Ureter (tissue), 1 donor: ENCODE data around the gene MYH11. TPM values are rescaled to one million over a fixed set of nuclear protein-coding genes. Genes with fewer than 3 reads are reported as not detected.
"Not testable (repeated sequence)": the region's sequence is repeated elsewhere in the genome, so short reads cannot be mapped to it uniquely, and the experiment has no call there.

Source experiments
- DNase-seq: peaks from one replicate; pipeline ENCODE4 v3.0.0-alpha.2; 2020; ENCODE audit warnings: low spot score
- total RNA-seq: library from RNA; stranded (reverse); gene quantifications from one replicate; pipeline ENCODE4 v1.2.4, GENCODE V29; 2023
- donor health status: DM: yes; HTN: yes; CAD: no.

Gene MYH11
- total RNA-seq, 1 donor from 2014 or later, result 1,287 TPM

DNA sequence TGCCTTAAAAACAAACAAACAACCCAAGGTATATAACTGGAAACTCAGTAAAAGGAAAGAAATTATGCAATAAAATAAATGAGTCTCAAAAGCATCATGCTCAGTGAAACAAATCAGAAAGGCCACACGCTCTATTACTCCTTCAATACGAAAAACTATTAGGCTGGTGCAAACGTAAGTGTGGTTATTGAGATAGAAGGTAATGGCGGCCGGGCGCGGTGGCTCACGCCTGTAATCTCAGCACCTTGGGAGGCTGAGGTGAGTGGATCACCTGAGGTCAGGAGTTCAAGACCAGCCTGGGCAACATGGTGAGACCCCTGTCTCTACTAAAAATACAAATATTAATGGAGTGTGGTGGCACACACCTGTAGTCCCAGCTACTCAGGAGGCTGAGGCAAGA is 17.6 kb downstream of the MYH11 start:
- DNase-seq, result not testable (repeated sequence)

DNA sequence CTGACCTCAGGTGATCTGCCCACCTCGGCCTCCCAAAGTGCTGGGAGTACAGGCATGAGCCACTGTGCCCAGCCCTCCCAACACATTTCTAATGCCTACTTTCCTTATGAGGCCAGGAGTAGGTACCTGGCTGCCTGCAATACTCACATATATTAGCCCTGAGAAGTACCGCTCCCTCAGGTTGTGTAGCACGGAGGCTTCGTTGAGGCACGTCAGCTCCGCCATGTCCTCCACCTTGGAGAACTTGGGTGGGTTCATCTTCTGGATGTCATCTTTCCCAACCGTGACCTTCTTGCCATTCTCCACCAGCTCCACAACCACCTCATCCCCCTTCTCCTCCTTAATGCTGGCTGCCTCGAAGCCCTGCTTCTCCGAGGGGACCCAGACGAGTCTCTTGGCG is 19.1 kb downstream of the MYH11 start:
- no peak for DNase-seq

DNA sequence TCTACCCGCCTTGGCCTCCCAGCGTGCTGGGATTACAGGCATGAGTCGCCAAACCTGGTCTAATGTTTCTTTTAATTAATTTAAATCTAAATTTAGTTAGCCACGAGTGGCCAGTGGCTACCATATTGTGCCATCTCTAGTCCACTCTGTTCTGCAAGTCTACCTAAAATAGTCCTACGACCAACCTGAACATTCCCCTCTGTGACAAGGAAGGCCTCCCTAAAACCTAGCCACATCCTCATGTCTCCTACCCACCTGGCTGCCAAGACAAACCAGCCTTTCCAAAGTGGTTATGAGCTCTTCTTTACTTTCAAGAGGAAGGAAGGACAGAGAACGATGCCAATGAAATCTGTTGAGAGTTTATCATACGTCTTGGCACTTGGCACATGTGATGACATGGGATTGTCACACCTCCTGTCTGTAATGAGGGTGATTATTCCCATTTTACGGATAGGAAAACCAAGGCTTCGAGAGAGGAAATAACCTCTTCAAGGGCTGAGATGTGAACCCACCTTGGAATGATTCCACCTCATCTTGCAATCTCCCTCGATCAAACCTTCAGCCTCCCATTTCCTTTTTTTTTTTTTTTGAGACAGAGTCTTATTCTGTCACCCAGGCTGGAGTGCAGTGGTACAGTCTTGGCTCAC is 19.7 kb downstream of the MYH11 start:
- DNase-seq, result no peak

DNA sequence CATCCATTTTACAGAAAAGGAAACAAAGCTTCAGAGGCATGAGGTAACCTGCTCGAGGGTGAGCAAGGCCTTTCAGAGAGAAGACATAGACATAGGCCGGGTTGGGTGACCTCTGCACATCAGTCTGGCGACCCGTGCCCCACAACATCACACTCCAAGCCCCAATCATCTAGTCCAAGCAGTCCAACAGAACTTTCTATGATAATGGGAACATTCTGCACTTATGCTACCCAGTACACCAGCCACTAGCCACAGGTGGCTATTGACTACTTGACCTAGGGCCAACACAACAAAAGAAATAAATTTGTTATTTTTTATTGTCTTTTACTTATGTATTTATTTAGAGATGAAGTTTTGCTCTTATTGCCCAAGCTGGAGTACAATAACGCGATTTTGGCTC is 20.8 kb downstream of the MYH11 start:
- DNase-seq, result no peak

DNA sequence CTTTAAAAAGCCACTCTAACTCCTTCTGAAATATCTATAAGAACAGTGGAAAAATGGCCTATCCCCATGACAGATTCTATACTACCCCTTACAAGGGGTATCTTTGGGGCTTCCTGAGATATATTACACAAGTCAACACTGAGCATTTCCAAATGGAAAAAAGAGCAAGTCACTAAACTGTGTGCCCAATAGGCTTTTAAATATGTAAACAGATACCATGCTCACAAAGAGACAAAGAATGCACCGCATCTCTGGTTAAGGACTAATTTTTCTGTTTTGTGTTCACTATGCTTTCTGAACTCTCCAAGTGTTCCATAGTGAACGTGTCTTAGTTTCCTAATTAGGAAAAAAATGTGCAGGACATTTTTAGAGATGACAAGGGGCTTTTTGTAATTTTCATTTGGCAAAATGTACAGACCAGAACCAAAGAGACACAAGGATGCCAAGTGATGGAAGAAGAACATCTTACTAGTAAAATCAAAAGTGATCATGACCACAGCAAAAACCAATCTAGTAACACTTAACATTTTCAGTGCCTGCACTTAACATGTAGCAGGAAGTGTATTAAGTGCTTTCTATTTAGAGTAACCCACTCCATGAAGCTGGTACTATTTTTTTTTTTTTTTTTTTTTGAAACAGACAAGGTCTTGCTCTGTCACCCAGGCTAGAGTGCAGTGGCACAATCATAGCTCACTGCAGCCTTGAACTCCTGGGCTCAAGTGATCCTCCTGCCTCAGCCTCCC is 21.5 kb downstream of the MYH11 start:
- no peak for DNase-seq

DNA sequence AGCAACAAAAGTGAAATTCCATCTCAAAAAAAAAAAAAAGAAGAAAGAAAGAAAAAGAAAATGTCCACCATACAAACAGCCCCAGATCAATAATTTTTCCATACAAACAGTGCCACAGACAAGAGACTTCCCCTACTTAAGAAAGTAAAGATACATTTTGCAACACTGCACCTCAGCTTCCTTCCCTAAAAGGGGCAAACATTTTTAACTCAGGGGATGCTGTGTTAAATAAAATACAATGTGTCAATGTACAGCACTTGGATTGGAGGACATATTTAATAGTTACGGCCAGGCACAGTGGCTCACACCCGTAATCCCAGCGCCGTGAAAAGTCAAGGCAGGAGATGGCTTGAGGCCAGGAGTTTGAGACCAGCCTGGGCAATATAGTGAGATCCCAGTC is 22.3 kb downstream of the MYH11 start:
- no peak for DNase-seq

DNA sequence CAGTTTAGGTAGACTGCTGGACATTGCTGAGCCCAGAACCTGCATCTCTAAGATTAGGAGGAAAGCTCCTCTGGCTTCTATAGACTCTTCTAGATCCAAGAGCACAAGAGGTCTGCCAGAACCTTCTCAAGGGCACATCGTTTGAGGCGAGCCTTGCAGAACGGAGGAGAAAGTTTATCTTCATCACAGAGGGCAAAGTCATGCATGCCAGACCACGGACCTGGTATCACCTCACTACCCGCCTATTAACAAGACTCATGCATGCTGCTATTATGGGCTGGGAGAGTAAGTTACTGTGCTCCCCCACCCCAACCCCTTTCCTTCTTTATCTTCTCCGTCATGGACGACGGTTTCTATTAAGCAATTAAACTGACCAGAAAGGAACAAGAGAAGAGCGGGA is 23.3 kb downstream of the MYH11 start:
- DNase-seq, result no peak

DNA sequence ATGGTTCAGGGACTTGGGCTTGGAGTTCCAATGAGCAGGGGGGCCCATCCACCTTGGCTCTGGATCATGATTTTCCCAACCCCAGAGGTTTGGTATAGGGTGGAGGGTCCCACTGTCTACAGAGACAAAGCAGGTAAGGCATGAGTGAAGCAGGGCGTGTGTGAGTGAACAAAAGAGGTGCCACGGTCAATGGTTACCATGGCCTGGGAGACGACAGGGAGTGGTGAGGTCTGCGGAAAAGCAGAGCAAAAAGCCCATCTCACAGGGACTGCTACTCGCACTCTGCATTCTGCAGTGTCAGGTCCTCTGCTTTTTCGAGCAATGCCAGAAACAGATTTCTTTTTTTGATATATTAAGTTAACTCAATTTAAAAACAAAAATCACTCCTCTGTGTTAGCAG is 24.6 kb downstream of the MYH11 start:
- DNase-seq, result no peak

DNA sequence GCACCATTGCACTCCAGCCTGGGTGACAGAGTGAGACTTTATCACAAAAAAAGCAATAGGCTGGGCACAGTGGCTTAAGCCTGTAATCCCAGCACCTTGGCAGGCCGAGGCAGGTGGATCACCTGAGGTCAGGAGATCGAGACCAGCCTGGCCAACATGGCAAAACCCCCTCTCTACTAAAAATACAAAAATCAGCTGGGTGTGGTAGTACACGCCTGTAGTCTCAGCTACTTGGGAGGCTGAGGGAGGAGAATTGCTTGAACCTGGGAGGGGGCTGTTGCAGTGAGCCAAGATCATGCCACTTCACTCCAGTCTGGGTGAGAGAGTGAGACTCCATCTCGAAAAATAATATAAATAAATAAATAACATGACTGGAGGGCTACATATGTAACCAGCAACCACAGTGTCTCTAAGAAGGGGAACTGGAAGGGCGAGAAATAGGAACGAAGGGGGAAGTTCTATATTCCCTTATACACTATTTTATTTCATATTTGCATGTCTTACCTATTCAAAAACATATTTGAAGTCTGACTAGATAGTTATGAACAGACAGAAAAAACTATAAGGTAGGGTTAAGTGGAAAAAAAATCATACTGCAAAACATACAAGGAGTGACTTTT is 25.9 kb downstream of the MYH11 start:
- no peak for DNase-seq

DNA sequence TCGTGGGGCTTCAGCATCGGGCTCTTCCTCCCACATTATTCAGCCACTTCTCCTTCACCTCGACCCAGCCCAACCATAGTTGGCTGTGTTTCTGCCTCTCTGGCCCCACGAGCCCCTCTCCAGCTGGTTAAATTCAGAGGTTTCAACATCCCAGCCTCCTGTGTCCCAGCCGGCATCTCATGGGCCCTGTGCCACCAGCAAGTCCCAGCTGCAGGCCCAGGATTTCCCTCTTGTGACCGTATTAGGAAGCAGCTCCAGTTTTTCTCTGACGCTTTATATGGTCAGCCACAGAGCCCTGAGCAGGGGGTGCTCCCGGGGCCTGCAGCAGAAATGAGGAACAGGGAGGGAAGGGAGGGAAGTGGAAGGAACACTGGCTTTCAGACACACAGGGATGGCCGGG is 27.4 kb downstream of the MYH11 start:
- peak; percentile 83 for DNase-seq

DNA sequence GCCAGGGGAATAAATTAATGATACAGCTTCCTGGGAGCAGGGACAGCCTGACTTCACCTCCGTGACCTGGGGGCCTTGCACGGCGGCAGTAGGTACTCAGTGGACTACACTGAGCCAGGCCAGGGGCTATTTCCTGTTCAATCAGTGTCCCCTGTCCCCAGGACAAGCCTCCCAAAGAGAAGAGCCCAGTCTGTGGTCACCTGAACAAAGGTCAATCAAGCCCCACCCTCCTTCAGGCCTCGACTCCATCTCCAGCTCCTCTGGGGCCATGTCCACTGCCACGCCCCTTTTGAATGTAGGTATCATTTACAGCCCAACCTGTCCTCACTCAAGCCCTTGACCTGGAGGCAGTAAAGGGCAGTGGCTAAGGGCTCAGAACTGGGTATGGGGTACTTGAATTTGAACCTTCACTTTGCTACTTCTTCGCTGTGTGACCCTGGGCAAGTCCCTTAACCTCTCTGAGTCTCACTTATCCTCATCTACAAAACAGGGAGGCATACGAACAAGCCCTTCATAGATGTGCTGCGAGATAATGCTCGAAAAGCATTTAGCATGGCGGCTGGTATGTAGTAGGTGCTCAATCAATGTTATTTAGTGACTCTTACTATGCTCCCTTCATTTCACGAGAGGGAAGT is 29.0 kb downstream of the MYH11 start:
- no peak for DNase-seq

DNA sequence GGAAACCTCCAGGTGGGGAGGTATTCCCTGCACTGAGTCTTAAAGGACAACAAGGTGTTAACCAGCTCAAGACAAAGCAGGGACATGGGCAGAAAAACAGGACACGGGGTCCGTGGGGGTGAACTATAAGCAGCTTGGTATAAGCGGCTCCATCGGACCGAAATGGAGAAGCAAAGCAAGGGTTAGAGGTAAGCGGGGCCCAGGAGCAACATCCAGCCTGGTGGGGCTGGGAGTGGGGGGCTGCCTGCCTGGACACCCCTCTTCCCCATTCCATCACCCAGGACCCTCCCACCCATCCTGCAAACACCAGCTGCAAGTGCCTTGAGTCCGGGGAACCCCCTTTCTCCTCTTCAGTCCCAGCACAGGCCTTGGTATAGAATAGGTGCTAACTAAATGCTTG is 29.5 kb downstream of the MYH11 start:
- DNase-seq, result no peak

DNA sequence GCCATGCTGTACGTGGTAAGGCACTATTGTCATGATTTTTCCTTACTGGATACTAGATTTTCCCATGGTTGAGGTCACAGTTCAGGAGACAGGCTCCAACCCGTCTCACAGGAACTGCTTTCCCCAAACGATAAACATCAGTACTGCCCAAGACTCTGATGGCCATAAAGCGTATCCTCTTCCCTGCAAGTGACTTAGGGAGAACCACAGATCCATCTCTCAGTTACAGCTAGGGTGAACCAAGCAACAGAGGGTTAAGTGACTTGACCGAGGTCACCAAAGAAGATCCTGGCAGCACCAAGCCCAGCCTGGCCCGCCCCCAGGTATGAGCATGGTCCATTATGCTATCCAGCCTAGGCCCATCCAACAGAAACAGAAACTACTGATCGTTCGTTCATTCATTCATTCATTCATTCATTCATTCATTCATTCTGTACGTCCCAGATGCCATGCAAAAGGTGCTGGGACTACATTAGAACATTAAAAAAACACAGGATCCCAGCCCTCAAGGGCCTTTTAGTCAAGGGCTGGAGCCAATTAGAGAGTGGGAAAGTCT is 31.0 kb downstream of the MYH11 start:
- DNase-seq, result no peak

DNA sequence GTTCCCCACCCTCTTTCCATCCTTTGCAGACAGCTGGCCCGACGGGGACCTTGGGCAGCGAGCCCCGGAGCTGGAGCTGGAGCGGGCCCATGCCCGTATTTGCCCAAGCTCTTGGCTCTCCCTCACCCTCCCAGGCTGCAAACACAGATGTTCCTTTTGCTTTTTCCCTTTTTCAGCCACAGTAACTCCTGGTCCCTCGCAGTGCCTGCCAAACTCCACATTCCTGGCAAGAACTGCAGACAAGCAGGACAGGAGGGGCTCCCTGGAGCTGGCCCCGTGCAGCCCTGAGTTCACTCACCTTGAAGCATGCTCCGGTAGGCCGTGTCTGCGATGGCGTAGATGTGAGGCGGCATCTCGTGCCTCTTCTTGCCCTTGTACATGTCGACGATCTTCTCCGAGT is 33.9 kb downstream of the MYH11 start:
- peak; percentile 79 for DNase-seq

DNA sequence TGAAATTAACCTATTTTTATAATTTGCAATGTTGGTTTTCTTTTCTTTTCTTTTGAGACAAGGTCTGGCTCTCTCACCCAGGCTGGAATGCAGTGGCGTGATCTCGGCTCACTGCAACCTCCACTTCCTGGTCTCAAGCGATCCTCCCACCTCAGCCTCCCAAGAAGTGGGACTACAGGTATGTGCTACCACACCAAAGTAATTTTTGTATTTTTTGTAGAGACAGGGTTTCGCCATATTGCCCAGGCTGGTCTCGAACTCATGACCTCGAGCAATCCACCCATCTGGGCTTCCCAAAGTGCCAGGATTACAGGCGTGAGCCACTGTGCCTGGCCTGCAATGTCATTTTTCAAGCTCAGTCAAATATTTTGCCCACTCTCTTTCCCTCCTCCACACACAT is 36.0 kb downstream of the MYH11 start:
- DNase-seq, result no peak

DNA sequence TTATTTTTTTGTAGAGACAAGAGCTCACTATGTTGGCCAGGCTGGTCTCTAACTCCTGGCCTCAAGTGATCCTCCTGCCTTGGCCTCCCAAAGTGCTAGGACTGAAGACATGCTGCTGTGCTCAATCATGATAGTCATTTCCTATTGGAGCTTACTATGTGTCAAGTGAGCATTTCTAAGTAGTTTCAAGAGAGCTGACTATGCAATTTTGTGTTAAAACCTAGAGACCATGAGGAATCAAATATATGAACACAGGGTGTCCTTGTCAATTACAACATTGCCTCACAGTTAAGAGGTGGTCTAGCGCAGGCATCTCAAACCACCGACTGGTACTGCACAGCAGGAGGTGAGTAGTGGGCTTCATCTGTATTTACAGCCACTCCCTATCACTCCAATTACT is 37.8 kb downstream of the MYH11 start:
- DNase-seq, result no peak

DNA sequence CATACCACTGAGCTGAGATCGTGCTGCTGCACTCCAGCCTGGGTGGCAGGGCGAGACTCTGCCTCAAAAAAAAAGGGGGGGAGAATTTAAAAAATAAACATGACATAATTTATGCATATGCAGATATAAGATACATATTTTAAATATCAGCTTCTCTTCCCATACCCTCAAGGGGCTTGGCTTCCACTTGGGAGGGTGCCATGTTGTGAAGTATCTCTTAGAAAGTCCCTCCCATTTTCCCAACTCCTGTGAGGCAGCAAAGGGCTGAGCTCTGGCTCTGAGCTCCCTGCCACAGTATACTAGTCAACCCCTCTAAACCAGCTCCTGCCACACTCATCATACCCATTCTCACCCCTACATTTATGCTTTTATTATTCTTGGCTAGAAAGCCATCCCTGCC is 39.4 kb downstream of the MYH11 start:
- no peak for DNase-seq

DNA sequence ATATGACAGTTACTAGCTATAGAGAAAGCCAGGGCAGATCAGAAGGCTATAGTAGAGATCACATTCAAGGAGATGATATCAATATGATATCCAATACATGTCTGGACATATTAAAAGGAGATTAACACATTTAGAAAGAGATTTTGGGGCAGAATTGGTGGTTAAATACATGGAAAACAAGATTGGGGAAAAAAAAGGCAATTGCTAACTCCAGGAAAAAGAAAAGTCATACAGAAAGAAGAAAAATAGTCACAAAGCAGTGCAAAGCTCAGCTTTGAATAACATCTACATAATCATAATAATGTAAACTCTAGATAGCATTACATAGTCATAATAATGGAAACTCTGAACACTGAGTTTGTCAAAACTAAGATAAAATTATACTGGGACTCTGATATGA is 40.6 kb downstream of the MYH11 start:
- no peak for DNase-seq

DNA sequence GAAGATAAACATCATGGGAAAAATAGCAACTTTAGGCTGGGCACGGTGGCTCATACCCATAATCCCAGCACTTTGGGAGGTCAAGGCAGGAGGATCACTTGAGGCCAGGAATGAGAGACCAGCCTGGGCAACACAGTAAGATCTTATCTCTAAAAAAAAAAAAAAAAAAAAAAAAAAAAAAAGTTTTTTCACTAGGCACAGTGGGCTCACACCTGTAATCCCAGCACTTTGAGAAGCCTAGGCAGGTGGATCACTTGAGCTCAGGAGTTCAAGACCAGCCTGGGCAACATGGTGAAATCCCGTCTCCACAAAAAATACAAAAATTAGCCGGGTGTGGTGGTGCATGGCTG is 44.5 kb downstream of the MYH11 start:
- not testable (repeated sequence) for DNase-seq

DNA sequence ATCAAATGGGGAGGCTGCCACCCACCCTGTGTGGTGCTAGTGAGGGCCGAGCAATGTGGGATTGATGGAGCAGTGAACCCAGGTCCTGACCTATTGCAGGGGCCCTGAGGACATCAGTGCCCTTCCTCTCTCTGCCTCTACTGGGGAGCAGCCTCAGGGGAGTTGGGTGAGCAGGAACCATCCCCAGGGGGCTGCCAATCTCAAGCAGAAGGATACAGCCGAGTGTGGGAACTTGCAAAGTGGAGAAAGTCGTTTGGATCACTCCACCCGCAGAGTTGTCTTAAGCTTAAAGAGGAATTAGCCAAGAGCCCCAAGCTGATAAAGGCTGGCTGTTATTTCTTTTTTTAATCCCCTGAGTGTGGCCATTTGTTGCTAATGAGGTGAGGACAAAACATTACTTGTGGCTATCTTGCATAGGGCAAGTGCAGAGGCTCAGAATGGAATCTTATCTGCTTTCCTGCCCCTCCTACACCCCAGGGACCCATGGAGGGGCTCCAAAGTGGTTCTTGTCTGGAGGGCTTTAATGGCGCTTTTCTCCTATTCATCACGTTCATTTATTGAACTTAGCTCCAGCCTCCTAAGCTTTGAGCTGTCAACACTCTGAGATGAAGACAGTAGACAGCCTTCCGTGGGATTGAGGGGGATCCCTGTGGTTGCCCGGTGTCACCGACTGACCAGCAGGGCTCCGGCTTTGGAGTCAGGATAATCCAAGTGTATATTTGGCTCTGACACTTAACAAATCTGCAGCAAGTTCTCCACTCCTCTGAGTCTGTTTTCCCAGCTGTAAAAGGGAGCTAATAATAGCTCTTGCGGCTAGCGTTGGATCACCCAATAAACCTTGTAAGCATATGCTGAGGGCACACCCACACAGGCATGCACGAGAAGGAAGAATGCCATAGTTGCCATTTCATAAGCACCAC is 45.1 kb downstream of the MYH11 start:
- DNase-seq, result no peak

DNA sequence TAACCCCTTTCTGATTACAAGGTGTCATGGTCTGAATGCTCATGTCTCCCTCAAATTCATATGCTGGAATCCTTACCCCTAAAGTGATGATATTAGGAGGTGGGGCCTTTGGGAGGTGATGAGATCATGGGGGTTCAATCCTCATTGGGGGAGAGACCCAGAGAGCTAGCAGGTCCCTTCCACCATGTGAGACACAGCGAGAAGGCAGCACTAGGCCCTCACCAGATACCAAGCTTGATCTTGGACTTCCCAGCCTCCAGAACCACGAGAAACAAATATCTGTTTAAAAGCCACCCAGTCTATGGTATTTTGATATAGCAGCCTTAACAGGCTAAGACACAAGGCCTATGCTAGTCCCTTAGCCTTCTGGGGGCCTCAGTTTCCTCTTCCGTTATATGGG is 45.9 kb downstream of the MYH11 start:
- no peak for DNase-seq

DNA sequence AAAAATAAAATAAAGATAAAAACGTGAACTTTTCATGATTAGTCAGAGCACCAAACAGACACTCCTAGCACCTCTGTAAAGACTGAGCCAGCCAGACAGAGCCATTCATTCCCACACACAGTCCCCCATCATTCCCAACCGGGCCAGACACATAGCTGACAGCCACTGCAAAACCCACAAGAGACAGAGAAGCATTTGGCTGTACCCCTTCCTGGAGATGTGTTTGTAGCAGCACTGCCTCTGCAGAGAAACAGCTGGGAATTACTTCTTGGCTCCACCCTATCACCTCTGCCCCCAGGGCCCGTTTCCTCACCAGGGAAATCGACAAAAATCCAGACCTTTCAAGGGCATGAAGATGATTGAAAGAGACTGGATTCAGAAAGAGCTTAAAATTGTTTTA is 46.4 kb downstream of the MYH11 start:
- no peak for DNase-seq
